GM19193 (cell line): Measurements from ENCODE around the gene ATG4D.
A peak's percentile ranks its signal among the peaks of the same experiment; 100 is the strongest.

Source experiments
- POLR2A ChIP-seq: IDR thresholded peaks from 4 replicates; pipeline ENCODE4 v1.6.1; 2011; ENCODE audit not compliant: insufficient read depth, insufficient read length; ENCODE audit errors: extremely low read depth

Gene ATG4D

GRCh38 chr19:10543420-10544241, at the start of gene ATG4D:
Gene ATG4D, plus strand, starts transcription at chr19:10543904. Its CDS starts 187 bp downstream, at chr19:10544091.
- peak; percentile 85 for TF ChIP-seq POLR2A

GRCh38 chr19:10497371-10497770, 46.3 kb upstream of the ATG4D start:
- no peak for TF ChIP-seq POLR2A

GRCh38 chr19:10499550-10500246, 44.0 kb upstream of the ATG4D start:
- TF ChIP-seq POLR2A: peak; percentile 20

GRCh38 chr19:10500247-10500592, 43.5 kb upstream of the ATG4D start:
- TF ChIP-seq POLR2A: no peak

- TF ChIP-seq POLR2A: no peak
Observed at GRCh38 chr19:10501971-10502523, 41.7 kb upstream of the ATG4D start.

- peak; percentile 94 for TF ChIP-seq POLR2A
Observed at GRCh38 chr19:10502524-10503001, 41.1 kb upstream of the ATG4D start.

GRCh38 chr19:10503002-10503789, 40.5 kb upstream of the ATG4D start, which contains the start of gene KEAP1:
Gene KEAP1, minus strand, starts transcription at chr19:10503356. Its CDS starts 3,323 bp downstream, at chr19:10500033.
- no peak for TF ChIP-seq POLR2A

- TF ChIP-seq POLR2A: no peak
Observed at GRCh38 chr19:10505583-10506229, 38.0 kb upstream of the ATG4D start.

GRCh38 chr19:10508036-10508435, 35.7 kb upstream of the ATG4D start:
- TF ChIP-seq POLR2A: no peak

- no peak for TF ChIP-seq POLR2A
Observed at GRCh38 chr19:10508707-10509106, 35.0 kb upstream of the ATG4D start.

GRCh38 chr19:10510301-10510802, 33.4 kb upstream of the ATG4D start:
- no peak for TF ChIP-seq POLR2A

GRCh38 chr19:10513223-10513622, 30.5 kb upstream of the ATG4D start:
- TF ChIP-seq POLR2A: no peak

GRCh38 chr19:10514211-10515145, 29.2 kb upstream of the ATG4D start:
- no peak for TF ChIP-seq POLR2A
